Activated CD8-positive, alpha-beta memory T cell treated with anti-CD3 and anti-CD28 coated beads, Interleukin-2, amount 50 U/mL, for 24 hours (primary cell): ENCODE measurements around the gene PKM.

Source experiments
- DNase-seq: peaks from one replicate; pipeline ENCODE4 v3.0.0-alpha.2; 2020; ENCODE audit errors: extremely low read depth

The PKM gene

GRCh38 chr15:72200395-72201237, 30.4 kb downstream of the PKM start:
- no peak for DNase-seq

GRCh38 chr15:72199721-72200212, 31.2 kb downstream of the PKM start:
- peak; percentile 31 for DNase-seq

GRCh38 chr15:72199205-72199515, 31.8 kb downstream of the PKM start:
- DNase-seq: no peak

GRCh38 chr15:72198356-72199204, 32.4 kb downstream of the PKM start:
- no peak for DNase-seq

GRCh38 chr15:72197460-72198355, 33.3 kb downstream of the PKM start, which contains the start of gene GRAMD2A:
Gene GRAMD2A (minus strand): TSS chr15:72197787.
- no peak for DNase-seq

DNA sequence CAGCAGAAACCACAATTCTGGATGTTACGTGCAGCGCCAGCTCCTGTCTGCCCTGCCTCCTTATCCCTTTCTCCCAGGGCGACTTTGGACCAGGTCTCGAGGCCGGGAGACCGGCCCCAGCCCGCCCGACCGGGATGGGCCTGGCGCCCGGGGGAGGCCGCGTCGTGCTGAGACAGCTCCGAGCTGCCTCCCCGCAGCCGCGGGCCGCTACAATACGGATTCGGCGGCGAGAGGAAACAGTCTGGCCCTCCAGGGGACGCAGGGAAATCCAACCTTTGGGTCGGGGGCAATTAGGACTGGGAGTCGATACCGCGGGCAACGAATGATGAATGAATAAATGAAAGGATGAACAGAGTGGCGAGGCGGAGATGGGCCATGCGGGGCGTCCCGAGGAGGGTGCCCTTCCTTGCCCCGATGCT, 33.9 kb downstream of the PKM start:
- DNase-seq: no peak

DNA sequence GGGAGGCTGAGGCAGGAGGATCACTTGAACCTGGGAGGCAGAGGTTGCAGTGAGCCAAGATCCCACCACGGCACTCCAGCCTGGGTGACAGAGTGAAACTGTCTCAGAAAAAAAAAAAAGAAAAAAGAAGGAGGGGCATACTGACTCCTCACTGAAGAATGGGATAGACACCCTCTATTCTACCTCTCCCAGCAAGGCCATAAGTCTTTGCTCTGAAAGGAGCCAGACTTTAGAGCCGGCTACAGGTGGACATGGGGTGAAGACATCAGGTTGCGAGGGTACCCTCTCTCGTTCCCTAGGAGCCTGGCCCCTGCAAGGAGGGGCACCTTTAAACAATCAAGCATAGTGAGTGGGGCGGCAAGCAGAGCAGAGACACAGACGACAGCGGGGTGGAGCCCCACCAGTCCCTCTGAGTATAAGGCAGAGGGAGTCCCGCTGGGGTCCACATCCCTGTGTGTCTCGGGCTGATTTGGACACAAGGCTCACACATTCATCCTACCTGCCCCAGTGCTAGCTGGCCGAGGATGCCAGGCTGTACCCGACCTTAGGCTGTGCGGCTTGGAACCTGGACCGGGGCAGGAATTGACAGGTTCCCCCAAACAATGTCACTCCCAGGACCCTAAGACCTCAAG, 34.5 kb downstream of the PKM start:
- DNase-seq: no peak

GRCh38 chr15:72195101-72195511, 35.9 kb downstream of the PKM start:
- DNase-seq: no peak

GRCh38 chr15:72193836-72194396, 37.1 kb downstream of the PKM start:
- DNase-seq: no peak

DNA sequence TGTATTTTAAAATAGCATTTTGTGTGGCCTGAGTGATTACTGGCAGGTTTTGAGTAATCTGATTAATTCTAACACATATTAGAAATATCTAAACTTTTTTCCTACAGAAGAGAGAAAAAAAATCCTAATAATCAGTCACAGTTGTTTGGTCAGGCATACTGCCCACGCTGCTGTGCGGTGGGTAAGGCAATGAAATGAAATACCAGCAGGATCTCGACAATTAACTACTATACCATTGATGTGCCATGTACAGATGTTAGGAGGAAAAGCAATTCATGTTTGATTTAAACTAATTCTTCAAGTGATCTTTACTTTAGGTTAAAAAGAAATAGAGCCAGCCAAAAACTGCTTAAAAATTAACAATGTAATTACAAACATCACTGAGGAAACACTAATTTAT, 38.6 kb downstream of the PKM start:
- no peak for DNase-seq

GRCh38 chr15:72189250-72189902, 41.6 kb downstream of the PKM start:
- no peak for DNase-seq

- no peak for DNase-seq
Measured at GRCh38 chr15:72184165-72184811, 46.7 kb downstream of the PKM start.

DNA sequence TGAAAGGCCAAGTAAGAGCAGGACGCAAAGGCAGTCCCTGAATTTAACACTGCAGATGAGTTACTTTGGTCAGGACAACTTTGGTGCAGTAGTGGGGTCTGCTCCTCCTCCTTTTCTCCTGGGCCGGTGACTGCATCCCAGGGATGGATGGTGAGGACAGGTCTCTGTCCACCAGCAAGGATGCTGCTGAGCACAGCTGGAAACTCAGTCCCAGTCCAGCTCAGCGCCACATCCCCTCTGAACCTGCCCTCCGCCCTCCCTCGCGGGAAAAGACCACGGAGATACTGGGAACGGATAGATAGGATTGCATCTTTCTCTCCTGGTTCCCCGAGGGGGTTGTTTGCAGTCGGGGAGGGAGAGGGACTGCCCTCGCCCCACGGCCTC, 47.2 kb downstream of the PKM start:
- no peak for DNase-seq

DNA sequence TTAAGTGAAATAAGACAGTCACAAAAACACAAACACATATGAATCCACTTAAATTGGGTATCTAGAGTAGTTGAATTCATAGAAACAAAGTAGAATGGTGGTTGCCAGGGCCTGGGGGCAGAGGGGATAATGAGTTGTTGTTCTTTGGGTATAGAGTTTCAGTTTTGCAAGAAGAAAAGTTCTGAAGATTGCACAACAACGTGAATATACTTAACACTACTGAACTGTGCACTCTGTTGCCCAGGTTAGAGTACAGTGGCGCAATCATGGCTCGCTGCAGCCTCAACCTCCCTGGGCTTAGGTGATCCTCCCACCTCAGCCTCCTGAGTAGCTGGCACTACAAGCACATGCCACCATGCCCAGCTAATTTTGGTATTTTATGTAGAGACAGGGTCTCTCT, 48.3 kb downstream of the PKM start:
- no peak for DNase-seq

GRCh38 chr15:72182244-72182643, 48.7 kb downstream of the PKM start:
- DNase-seq: no peak

- DNase-seq: no peak
Measured at GRCh38 chr15:72180761-72181324, 50.1 kb downstream of the PKM start.

DNA sequence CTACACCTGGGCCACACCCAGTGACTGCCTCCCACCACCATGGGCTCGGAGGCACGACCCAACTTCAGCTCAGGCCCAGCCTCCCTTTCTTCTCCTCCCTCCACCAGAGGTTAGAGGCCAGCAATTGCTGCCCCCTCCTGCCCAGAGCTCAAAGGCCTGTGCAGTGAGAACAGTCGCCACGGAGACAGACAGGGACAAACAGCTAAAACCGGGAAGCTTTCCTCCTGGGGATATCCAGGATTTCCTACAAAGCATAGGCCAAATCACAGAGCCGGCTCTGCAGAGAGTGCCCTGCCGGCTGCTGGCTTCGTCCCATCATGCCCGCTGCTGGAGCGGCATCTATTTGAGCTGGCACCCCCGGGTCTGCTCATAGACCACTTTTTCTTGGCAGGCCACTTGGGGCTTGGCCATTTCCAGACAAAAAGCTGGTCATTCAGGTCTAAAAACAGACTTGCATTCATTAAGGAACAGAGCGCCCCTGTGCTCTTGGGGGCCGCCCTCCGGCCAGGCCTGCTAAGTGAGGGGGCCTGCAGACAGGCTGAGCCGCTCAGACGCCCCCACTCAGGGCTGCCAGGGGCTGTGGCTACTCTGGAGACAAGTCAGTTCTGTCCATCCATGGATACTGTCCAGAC, 50.9 kb downstream of the PKM start:
- no peak for DNase-seq

DNA sequence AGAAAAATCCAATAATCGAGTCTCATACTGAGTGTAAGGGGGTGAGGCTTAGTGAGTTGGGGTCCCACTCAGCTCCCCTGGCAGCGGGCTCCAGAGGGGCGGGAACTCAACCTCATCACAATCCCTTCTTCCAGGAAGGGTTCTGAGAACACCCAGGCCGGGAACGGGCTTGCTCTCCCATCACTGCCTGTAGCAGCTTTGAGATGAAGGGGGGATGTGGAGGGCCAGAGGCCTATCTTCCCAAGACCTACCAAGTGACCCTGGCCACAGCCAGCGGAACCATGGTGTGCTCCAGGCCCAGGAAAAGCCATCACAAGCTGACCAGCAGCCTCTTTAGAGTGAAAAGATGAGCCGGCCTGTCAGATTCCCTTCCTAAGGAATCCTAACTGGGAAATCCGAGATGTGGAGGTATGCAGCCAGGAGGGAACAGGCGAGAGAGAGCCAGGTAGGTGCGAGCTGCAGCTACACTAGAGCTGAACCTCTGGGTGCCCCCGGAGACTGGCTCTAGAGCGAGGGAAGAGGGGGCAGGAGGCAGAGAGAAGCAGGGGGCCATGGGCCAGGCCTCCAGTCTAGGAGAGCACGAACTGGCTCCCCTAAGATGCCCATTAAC, 51.9 kb downstream of the PKM start:
- DNase-seq: no peak

DNA sequence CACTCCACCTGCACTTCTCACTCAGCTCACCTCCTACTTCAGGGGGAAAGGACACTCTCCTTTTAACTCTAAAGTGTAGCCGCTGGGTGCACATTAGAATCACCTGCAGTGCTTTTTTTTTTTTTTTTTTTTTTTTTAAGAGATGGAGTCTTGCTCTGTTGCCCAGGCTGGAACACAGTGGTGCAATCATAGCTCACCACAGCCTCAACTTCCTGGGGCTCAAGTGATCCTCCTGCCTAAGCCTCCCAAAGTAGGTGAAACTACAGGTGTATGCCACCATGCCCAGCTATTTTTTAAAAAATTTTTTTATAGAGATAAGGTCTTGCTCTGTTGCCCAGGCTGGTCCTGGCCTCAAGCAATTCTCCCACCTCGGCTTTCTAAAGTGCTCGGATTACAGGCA, 54.2 kb downstream of the PKM start:
- DNase-seq: no peak
